Measurements from ENCODE around the gene TFF3. TPM values are rescaled to one million over a fixed set of nuclear protein-coding genes. Genes with fewer than 3 reads are reported as not detected.
A peak's percentile ranks its signal among the peaks of the same experiment; 100 is the strongest.

Gene TFF3
- total and polyA plus RNA-seq, 4 donors: 2.4 to 170 (median 15.7) TPM

DNA sequence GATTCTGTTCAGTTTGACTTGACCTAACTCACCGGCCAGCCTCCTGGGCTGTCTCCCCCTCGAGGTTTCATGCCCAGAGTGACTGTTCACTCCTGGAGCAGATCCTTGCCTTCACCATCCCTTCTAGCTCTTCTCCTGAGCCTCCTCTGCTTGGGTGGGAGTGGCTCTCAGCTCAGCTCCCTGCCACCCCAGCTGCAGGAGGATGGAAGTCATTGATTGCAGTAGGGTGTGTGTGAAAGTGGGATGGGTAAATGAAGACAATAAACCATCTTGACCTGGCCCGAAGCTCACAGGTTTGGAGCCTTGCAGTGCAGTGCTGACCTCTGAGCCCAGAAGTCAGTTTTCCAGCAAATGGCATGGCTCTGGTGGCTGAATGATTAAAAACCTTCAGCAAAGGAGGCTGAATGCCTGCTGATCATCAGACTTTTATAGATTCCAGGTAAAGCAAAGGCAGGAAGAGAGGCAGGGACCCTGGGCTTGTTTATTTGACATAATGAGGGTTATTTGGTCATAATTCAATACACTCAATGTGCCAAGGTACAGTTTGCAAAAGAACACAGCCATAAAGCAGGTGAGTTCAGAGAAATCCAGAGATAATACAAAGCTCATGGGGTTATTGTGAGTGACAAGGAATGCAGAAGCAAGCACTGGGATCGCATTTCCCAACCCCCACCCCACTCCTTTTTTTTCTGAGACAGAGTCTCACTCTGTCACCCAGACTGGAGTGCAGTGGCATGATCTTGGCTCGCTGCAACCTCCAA lies 17.5 kb upstream of the TFF3 start:
- H3K36me3 ChIP-seq (ENCODE audit: control insufficient read depth in 1 of 2, insufficient read depth in 2 of 2, low read length in 1 of 2): no peaks in the 10 kb centered on the region
- H3K27me3 ChIP-seq (ENCODE audit: control insufficient read depth in 1 of 2, insufficient read depth in 2 of 2, low read length in 1 of 2): no peaks in the 10 kb centered on the region
- intact Hi-C loops (cut with DNase I): no loop called here
- H3K27ac ChIP-seq (ENCODE audit: low read depth in 1 of 2, low read length in 2 of 2): no peak overlapping the region
- 69 to 73% methylated on average over 5 of the region's 5 CpGs for WGBS, 2 donors
- no peak overlapping the region for H3K4me3 ChIP-seq (ENCODE audit: low read length in 2 of 2)
- peaks cover 5% of the 10 kb centered on the region for H3K9me3 ChIP-seq (ENCODE audit: control insufficient read depth, low read length)
- ATAC-seq (ENCODE audit: low FRiP score) (no peak), DNase-seq (no peak)
- H3K4me1 ChIP-seq (ENCODE audit: control insufficient read depth in 1 of 2, insufficient read depth in 2 of 2, low read length in 2 of 2): no peaks in the 10 kb centered on the region

DNA sequence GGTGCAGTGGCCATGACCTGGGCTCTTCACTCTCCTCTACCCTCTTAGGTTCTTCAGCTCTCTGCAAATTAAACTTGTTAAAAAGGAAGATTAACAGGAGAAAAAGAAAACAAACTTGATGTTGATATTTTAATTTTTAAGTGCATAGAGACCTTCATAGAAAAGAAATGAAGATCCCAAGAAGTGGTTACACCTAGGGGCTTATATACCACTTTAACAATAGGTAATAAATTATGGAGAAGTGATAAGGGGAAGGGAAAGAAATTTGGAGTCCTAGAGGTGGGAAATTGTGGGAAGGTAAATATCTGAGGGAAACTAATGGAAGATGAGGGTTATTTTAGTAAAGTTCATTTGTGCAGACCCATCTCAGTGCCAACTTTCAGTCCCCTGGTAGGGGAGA lies 16.5 kb upstream of the TFF3 start:
- no peaks in the 10 kb centered on the region for H3K36me3 ChIP-seq (ENCODE audit: control insufficient read depth in 1 of 2, insufficient read depth in 2 of 2, low read length in 1 of 2)
- no peaks in the 10 kb centered on the region for H3K4me1 ChIP-seq (ENCODE audit: control insufficient read depth in 1 of 2, insufficient read depth in 2 of 2, low read length in 2 of 2)
- intact Hi-C loops (cut with DNase I): no loop called here
- peaks cover 5% of the 10 kb centered on the region for H3K9me3 ChIP-seq (ENCODE audit: control insufficient read depth, low read length)
- H3K27me3 ChIP-seq (ENCODE audit: control insufficient read depth in 1 of 2, insufficient read depth in 2 of 2, low read length in 1 of 2): no peaks in the 10 kb centered on the region
- H3K4me3 ChIP-seq (ENCODE audit: low read length in 2 of 2): no peak overlapping the region
- DNase-seq (no peak), ATAC-seq (ENCODE audit: low FRiP score) (no peak)
- H3K27ac ChIP-seq (ENCODE audit: low read depth in 1 of 2, low read length in 2 of 2): no peak overlapping the region

DNA sequence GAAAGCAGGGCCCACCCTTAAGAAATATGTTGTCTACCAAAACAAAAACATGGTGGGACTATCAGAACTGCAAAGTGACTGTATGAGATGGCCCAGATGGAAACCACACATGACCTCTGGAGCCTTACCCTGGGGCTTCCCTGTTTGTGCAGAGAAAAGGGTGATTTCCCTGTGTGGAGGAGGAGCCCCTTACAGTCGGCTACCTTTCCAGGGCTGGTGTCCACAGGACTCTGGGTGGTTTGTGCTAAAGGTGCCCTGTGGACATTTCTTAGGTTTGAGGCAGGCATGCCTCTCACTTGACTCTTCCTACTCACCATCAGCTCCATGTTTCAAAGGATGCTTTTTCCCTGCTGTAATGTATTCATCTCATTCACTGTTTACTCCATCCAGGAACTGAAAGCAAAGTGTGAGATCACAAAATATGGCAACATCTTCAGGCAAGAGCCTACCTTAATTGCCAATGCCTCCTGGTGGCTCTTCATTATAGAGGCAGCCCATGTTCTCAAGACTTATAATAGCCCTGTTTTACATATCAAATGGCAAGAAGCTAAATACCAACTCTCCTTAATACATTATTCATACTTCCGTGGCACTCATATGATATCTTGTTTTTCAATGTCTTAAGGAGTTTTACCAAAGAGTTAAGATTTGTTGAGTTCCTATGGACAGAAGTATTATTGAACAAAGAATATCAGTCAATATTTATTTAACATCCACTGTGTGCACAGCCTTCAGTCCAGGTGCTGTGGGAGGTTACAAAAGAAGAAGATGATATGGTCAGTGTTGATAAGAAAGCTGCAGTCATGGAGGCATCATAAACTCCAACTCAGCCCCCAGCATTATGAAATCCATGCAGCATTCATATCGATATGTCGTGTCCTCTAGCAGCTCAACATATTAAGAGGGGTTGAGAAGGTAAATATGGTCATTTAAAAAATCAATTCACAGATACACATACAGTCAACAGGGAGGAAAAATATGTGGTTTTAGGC lies 15.5 kb upstream of the TFF3 start:
- Histone ChIP-seq H3K4me3 (ENCODE audit: low read length in 2 of 2) (no peak overlapping the region), H3K4me1 (ENCODE audit: control insufficient read depth in 1 of 2, insufficient read depth in 2 of 2, low read length in 2 of 2) (no peaks in the 10 kb centered on the region), H3K27me3 (ENCODE audit: control insufficient read depth in 1 of 2, insufficient read depth in 2 of 2, low read length in 1 of 2) (no peaks in the 10 kb centered on the region), H3K36me3 (ENCODE audit: control insufficient read depth in 1 of 2, insufficient read depth in 2 of 2, low read length in 1 of 2) (no peaks in the 10 kb centered on the region), H3K27ac (ENCODE audit: low read depth in 1 of 2, low read length in 2 of 2) (no peak overlapping the region), H3K9me3 (ENCODE audit: control insufficient read depth, low read length) (peaks cover 5% of the 10 kb centered on the region)
- intact Hi-C loops (cut with DNase I): no loop called here
- DNase-seq: no peak
- WGBS, 2 donors: 84 to 86% methylated on average over 4 of the region's 4 CpGs
- no peak for ATAC-seq (ENCODE audit: low FRiP score)

DNA sequence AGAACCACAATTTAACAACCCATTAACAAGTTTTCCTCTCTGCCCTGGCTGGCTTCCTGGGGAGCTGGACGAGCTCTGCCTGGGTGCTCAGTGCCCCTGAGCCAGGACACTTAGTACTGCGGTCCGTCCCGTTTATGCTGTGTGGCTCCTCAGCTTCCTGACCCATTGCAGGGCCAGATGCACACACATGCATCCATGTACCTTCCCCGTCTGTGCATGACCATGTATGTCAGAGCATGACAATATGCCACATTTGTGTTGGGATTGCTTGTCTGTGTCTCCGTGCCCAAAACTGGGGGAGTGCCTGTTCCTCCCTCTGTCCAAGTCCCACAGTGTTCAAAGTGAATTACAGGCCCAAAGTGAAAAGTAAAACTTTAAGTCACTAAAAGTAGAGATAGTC lies 9.7 kb upstream of the TFF3 start:
- no peak for ATAC-seq (ENCODE audit: low FRiP score)
- intact Hi-C loops (cut with DNase I): no loop called here
- WGBS, 2 donors: 83% methylated on average over 6 of the region's 6 CpGs
- no peak overlapping the region for H3K27ac ChIP-seq (ENCODE audit: low read depth in 1 of 2, low read length in 2 of 2)
- H3K4me1 ChIP-seq (ENCODE audit: control insufficient read depth in 1 of 2, insufficient read depth in 2 of 2, low read length in 2 of 2): no peaks in the 10 kb centered on the region
- H3K27me3 ChIP-seq (ENCODE audit: control insufficient read depth in 1 of 2, insufficient read depth in 2 of 2, low read length in 1 of 2): no peaks in the 10 kb centered on the region
- DNase-seq: no peak
- no peak overlapping the region for H3K4me3 ChIP-seq (ENCODE audit: low read length in 2 of 2)
- H3K36me3 ChIP-seq (ENCODE audit: control insufficient read depth in 1 of 2, insufficient read depth in 2 of 2, low read length in 1 of 2): no peaks in the 10 kb centered on the region
- peaks cover 2% of the 10 kb centered on the region for H3K9me3 ChIP-seq (ENCODE audit: control insufficient read depth, low read length)

DNA sequence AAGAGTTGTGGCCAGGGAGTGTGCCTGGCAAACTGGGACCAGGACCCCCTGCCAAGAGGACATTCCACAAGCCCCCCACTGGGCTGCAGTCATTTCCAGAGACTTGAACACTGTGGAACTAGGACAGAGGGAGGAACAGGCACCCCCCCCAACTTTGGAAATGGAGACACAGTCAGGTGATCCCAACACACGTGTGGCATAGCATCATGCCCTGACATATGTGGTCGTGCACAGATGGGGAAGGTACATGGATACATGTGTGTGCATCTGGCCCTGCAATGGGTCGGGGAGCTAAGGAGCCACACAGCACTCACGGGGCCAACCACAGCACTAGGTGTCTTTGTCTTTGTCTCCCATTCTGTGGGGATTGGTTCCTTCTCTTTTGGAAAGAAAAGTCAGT lies 6.6 kb upstream of the TFF3 start:
- Histone ChIP-seq H3K27ac (ENCODE audit: low read depth in 1 of 2, low read length in 2 of 2) (no peak overlapping the region), H3K4me3 (ENCODE audit: low read length in 2 of 2) (no peak overlapping the region), H3K27me3 (ENCODE audit: control insufficient read depth in 1 of 2, insufficient read depth in 2 of 2, low read length in 1 of 2) (no peaks in the 10 kb centered on the region), H3K4me1 (ENCODE audit: control insufficient read depth in 1 of 2, insufficient read depth in 2 of 2, low read length in 2 of 2) (no peaks in the 10 kb centered on the region), H3K9me3 (ENCODE audit: control insufficient read depth, low read length) (peaks cover 2% of the 10 kb centered on the region), H3K36me3 (ENCODE audit: control insufficient read depth in 1 of 2, insufficient read depth in 2 of 2, low read length in 1 of 2) (no peaks in the 10 kb centered on the region)
- DNase-seq (no peak), ATAC-seq (ENCODE audit: low FRiP score) (no peak)
- intact Hi-C loops (cut with DNase I): no loop called here
- WGBS, 2 donors: 80 to 85% methylated on average over 4 of the region's 4 CpGs

- intact Hi-C loops (cut with DNase I): no loop called here
- H3K36me3 ChIP-seq (ENCODE audit: control insufficient read depth in 1 of 2, insufficient read depth in 2 of 2, low read length in 1 of 2): no peaks in the 10 kb centered on the region
- no peak for DNase-seq
- H3K9me3 ChIP-seq (ENCODE audit: control insufficient read depth, low read length): peaks cover 2% of the 10 kb centered on the region
- no peak for ATAC-seq (ENCODE audit: low FRiP score)
- 82 to 84% methylated on average over 10 of the region's 10 CpGs for WGBS, 2 donors
- H3K4me1 ChIP-seq (ENCODE audit: control insufficient read depth in 1 of 2, insufficient read depth in 2 of 2, low read length in 2 of 2): no peaks in the 10 kb centered on the region
- no peaks in the 10 kb centered on the region for H3K27me3 ChIP-seq (ENCODE audit: control insufficient read depth in 1 of 2, insufficient read depth in 2 of 2, low read length in 1 of 2)
- no peak overlapping the region for H3K4me3 ChIP-seq (ENCODE audit: low read length in 2 of 2)
- no peak overlapping the region for H3K27ac ChIP-seq (ENCODE audit: low read depth in 1 of 2, low read length in 2 of 2)
Observed at GRCh38 chr21:42321231-42321630, 6.0 kb upstream of the TFF3 start.

DNA sequence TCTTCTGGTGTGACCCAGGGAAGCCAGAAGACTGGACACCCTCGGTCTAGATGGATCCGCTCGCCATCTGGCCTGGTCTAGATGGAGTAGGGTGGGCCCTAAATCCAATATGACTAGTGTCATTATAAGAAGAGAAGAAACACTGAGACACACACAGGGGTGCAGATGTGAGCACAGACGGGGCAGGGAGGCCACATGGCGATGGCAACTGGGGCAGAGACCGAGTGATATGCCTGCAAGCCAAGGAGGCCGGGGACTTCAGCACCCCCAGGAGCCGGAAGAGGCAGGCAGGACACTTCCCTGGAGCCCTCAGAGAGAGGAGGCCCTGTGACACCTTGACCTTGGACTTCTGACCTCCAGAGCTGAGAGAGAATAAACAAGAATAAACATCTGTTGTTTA lies 5.6 kb upstream of the TFF3 start:
- H3K4me3 ChIP-seq (ENCODE audit: low read length in 2 of 2): no peak overlapping the region
- no peaks in the 10 kb centered on the region for H3K36me3 ChIP-seq (ENCODE audit: control insufficient read depth in 1 of 2, insufficient read depth in 2 of 2, low read length in 1 of 2)
- no peak for ATAC-seq (ENCODE audit: low FRiP score)
- intact Hi-C loops (cut with DNase I): no loop called here
- no peak for DNase-seq
- H3K4me1 ChIP-seq (ENCODE audit: control insufficient read depth in 1 of 2, insufficient read depth in 2 of 2, low read length in 2 of 2): no peaks in the 10 kb centered on the region
- WGBS, 2 donors: 88 to 90% methylated on average over 8 of the region's 8 CpGs
- no peak overlapping the region for H3K27ac ChIP-seq (ENCODE audit: low read depth in 1 of 2, low read length in 2 of 2)
- H3K9me3 ChIP-seq (ENCODE audit: control insufficient read depth, low read length): peaks cover 2% of the 10 kb centered on the region
- H3K27me3 ChIP-seq (ENCODE audit: control insufficient read depth in 1 of 2, insufficient read depth in 2 of 2, low read length in 1 of 2): no peaks in the 10 kb centered on the region

DNA sequence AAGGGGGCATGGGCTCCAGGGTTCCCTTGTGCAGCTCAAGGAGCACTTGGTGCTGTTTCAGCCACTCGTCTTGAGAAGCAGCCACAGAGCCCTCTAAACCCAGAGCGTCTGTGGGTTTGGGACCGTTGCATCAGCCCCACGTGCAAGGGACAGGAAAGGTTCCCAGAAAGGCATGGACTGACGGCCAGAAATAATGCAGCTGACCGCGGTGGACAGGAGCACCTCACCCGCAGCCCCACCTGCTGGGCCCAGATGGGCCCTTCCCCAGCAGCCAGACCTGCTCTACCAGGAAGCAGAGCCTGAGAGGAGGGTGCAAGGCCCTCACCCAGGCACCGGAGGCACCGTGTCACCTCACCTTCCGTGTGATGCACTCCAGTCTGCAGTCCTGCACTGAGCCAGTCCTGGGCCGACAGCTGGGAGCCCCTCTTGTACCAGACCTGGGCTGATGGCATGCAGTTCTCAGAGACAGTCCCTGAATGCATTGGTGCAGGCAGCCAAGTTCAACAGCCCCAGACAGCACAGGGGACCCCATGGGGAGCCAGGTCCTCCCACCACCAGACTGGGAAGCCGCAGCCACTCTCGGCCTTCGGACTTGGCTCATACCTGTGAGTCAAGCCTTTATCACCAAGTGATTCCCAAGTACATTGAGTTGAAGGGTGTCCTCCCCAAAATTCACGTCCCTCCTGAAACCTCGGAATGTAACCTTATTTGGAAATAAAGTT lies 4.8 kb upstream of the TFF3 start:
- WGBS, 2 donors: 65 to 71% methylated on average over 17 of the region's 17 CpGs
- no peaks in the 10 kb centered on the region for H3K36me3 ChIP-seq (ENCODE audit: control insufficient read depth in 1 of 2, insufficient read depth in 2 of 2, low read length in 1 of 2)
- intact Hi-C loops (cut with DNase I): no loop called here
- H3K27me3 ChIP-seq (ENCODE audit: control insufficient read depth in 1 of 2, insufficient read depth in 2 of 2, low read length in 1 of 2): no peaks in the 10 kb centered on the region
- no peaks in the 10 kb centered on the region for H3K4me1 ChIP-seq (ENCODE audit: control insufficient read depth in 1 of 2, insufficient read depth in 2 of 2, low read length in 2 of 2)
- no peak overlapping the region for H3K27ac ChIP-seq (ENCODE audit: low read depth in 1 of 2, low read length in 2 of 2)
- DNase-seq (no peak), ATAC-seq (ENCODE audit: low FRiP score) (peak; percentile 14)
- H3K4me3 ChIP-seq (ENCODE audit: low read length in 2 of 2): no peak overlapping the region
- no peaks in the 10 kb centered on the region for H3K9me3 ChIP-seq (ENCODE audit: control insufficient read depth, low read length)

All from aorta (tissue), 5 donors.